NCI-H2081 (cell line): Measurements from ENCODE around the gene ELAC1.
"Not testable (repeated sequence)": the region's sequence is repeated elsewhere in the genome, so short reads cannot be mapped to it uniquely, and the experiment has no call there.

Experiments used
- DNase-seq, 2 experiments: peaks; one replicate each; lab custom pipeline; 2025; lab: John Stamatoyannopoulos, UW

ELAC1 gene

GRCh38 chr18:50972404-50972803 is 4.6 kb downstream of the ELAC1 start:
- not testable (repeated sequence) for DNase-seq

- DNase-seq, result no peak
Measured at GRCh38 chr18:50973367-50974126, 5.7 kb downstream of the ELAC1 start.

DNA sequence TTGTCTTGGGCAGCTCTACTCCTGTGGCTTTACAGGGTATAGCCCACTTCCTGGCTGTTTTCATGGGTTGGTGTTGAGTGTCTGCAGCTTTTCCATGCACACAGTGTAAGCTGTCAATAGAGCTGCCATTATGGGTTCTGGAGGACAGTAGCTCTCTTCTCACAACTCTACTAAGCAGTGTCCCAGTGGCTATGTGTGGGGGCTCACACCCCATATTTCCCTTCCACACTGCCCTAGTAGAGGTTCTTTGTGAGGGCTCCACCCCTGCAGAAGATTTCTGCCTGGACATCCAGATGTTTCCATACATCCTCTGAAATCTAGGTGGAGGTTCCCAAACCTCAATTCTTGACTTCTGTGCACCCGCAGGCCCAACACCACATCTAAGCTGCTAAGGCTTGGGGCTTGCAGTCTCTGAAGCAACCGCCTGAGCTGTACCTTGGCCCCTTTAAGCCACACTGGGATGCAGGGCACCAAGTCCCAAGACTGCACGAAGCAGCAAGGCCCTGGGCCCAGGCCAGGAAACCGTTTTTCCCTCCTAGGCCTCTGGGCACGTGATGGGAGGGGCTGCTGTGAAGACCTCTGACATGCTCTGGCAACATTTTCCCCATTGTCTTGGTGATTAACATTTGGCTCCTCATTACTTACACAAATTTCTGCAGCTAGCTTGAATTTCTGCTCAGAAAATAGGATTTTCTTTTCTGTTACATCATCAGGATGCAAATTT is 9.4 kb downstream of the ELAC1 start:
- no peak for DNase-seq

DNA sequence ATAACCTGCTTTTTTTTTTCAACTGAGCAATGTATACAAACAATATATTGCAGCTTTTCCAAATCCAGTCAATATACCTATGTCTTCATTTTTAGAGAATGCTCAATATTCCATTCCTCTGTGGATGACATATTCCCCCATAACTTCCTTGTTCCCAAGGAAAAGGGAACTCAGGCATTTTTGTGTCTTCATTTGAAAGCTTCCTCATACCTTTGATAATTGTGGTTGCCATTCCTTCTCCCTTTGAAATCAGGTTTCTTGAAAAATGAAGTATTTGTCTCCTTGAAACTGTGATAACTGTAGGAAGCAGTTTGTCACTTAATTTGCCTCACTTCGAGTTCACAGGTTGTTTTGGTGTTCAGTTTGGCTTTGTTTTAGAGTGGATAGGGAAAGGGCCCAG is 13.5 kb downstream of the ELAC1 start:
- no peak for DNase-seq

DNA sequence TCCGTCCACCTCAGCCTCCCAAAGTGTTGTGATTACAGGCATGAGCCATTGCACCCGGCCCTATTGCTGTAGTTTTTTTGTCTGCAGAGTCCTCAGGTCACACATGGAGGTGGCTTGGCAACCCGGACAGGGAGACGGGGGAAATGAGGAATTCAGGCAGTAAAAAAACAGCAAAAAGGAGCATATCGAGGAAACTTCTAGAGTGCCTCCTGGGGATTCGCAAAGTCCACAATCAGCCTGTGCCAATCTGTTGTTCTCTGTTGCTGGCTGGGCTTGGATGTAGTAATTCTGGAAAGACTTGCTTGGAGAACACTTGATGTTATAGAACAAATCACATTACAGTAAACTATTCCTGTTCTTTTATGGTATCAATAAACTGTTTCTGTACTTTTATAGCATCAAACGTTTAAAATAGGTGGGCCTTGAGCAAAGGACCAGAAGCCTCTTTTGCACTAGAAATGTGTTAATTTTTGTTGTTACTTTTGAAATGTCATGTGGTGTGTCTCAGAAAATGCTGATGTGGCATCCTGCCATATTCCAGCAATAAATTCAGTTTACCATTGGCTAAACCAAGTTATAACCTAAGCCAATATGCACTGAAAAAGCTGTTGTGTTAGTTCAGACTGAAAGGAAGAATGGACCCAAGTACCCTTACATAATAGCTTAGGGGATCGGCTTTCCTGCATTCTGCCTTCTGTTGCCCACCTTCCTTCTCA is 14.4 kb downstream of the ELAC1 start:
- no peak for DNase-seq

- DNase-seq, result no peak
Measured at GRCh38 chr18:50982802-50983179, 15.0 kb downstream of the ELAC1 start.

DNA sequence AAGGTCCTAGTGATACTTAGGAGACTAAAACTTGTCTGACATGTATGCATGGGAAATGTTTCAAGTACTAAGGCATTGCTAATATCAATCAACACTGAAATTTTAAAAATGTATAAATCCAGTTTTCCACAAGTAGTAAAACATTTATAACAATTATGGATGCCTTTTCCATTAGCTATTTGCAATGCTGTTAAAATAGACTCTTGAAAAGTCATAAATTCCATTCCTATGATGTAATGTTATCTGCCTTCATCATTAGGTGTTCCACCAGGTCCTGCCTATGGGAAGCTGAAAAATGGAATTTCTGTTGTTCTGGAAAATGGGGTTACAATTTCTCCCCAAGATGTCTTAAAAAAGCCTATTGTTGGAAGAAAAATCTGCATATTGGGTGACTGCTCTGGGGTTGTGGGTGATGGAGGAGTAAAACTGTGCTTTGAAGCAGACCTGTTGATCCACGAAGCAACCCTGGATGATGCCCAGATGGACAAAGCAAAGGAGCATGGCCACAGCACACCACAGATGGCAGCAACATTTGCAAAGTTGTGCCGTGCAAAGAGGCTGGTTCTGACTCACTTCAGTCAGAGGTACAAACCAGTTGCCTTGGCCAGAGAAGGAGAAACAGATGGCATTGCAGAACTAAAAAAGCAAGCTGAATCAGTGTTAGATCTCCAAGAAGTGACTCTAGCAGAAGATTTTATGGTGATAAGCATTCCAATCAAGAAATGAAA is 18.7 kb downstream of the ELAC1 start:
- DNase-seq, result no peak

DNA sequence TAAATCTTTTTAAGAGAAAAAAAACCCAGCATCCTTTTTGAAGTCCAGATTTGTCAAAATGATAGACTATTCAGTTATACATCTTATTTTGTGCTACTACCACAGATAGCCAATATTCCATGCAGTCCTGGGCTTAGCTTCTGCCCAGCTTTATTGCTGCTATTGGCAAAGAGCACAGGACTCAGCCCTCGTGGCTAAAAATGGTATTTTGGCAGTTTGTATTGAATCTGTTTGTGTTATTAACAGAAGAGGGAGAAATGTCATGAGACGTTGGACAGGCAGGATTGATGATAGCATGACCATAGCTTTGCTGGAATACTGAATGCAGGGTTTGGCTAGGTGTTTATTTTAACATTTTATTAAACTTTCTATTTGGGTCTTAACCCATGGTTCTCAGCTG is 19.4 kb downstream of the ELAC1 start:
- DNase-seq, result no peak

DNA sequence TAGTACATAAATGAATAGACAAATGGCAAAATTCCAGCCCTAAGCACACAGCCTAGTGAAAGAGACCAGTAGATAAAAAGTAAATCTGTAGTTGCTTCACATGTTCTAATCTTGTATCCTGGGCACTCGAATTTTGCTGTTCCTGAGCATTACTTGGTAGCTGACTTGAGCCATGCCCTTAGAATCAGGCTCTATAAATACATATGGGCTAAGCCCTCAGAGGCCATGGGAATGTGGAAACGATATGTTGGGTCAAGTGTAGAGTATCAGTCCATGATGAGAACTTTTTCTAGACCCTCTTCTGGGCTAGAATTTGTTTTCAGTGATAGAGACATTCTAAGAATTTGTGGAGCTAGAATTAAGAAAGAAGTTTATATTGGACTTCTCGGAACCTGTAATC is 21.9 kb downstream of the ELAC1 start:
- DNase-seq, result no peak

GRCh38 chr18:50992351-50992762 is 24.5 kb downstream of the ELAC1 start:
- no peak for DNase-seq

DNA sequence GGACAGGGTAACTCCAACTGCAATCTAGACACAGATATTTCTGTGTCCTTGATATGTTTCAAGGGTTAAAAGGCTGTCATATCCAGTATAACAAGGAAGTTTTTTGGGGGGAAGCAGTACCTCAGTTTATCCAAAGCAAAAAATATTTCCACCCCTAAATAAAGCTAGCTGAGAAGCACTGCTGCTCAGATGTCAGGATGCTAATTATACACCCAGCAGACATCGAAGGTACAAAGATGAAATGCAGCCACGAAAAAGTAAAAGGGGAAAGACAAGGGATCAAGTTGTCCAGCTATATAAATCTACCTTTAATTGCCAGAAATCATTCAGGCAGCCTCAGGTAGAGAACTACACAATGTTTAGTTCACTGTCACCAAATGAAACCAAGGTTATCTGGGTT is 26.2 kb downstream of the ELAC1 start:
- DNase-seq, result no peak

- not testable (repeated sequence) for DNase-seq
Measured at GRCh38 chr18:51003174-51003573, 35.3 kb downstream of the ELAC1 start.

DNA sequence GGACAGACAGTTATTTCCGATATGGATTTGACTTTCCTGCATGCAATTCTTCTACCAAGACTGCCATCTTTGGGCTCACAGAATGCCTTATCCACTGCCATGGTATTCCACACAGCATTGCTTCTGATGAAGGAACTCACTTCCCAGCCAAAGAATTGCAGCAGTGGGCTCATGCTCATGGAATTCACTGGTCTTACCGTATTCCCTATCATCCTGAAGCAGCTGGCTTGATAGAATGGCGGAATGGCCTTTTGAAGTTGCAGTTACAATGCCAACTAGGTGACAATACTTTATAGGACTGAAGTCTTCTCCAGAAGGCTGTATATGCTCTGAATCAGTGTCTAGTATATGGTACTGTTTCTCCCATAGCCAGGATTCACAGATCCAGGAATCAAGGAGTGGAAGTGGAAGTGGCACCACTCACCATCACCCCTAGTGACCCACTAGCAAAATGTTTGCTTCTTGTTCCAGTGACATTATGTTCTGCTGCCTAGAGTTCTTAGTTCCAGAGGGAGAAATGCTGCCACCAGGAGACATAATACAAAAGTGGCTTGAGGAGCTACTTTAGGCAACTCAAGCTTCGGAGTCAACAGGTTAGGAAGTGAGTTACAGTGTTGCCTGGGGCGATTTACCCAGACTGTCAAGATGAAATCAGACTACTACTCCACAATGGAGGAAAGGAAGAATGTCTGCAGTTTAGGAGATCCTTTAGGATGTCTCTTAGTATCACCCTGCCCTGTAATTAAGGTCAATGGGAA is 38.4 kb downstream of the ELAC1 start:
- DNase-seq, result no peak

- DNase-seq, result no peak
Measured at GRCh38 chr18:51006948-51007789, 39.3 kb downstream of the ELAC1 start.

- DNase-seq, result no peak
Measured at GRCh38 chr18:51007790-51008139, 39.9 kb downstream of the ELAC1 start.

DNA sequence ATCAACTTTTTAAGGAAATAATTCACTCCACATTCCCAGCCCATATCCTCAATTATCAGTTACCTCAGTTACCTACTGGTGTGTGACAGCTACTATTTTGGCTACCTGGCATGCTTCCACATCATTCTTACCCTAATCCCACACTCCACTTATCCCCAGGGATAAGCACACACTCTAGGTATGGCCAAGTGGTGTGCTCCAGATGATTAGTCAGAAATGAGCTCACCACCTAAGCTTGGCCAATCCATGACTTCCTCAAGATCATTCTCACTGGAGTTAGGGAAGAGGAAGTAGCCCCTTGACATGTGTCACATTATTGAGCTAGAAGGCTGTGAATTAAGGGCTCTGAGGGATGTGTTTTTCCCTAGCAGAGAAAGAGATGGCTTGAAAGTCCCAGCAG is 41.2 kb downstream of the ELAC1 start:
- peak in 1 of 2 experiments; percentile 68 for DNase-seq

DNA sequence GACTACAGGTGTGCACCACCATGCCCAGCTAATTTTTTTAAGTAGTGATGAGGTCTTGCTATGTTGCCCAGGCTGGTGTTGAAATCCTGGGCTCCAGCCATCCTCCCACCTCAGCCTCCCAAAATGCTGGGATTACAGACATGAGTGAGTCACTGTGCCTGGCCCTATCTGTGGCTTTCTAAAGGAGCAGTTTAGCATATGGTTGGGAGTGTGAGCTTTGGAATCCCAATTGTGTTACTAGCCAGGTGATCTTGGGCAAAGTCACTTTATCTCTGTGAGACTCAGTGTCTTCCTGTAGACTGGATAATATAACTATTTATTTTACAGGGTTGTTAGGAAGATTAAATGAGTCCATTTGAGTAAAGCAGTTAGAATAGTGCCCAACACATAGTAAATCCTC is 42.4 kb downstream of the ELAC1 start:
- DNase-seq, result no peak

- DNase-seq, result no peak
Measured at GRCh38 chr18:51011709-51012108, 43.9 kb downstream of the ELAC1 start.

DNA sequence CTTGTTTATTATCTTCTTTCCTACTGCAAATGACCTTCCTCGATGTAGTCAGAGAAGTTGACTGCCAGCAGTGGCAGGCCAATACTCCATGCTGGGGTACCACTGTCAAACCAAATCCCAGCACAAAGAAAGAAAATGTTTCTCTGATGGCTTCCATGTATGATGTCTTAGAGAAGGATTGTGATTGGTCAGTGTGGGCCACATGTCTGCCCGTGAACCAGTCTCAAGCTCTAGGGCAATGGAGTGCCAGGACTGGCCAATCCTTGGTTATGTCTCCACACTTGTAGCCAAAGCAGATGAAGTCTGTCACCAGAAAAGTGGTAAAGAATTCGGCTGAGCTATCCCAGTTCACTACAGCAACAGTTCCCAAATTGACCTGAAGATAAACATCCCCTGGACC is 44.6 kb downstream of the ELAC1 start:
- no peak for DNase-seq

DNA sequence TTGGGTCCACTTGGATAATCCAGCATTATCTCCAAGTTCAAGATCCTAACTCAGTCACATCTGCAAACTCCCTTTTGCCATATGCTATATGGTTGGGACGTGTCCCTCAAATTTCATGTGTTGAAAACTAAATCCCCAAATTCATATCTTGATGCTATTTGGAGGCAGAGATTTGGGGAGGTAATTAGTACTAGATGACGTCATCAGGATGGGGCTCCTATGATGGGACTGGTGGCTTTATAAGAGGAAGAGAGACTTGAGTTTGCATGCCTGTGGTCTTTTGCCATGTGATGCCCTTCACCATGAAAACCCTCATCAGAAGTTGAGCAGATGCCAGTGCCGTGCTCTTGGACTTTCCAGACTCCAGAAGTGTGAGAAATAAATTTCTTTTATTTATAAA is 45.4 kb downstream of the ELAC1 start:
- no peak for DNase-seq
